ENCODE measurements around the gene IL24. TPM values are rescaled to one million over a fixed set of nuclear protein-coding genes. Genes with fewer than 3 reads are reported as not detected.

IL24 gene
- polyA plus RNA-seq, 1 donor: 0.48 TPM

DNA sequence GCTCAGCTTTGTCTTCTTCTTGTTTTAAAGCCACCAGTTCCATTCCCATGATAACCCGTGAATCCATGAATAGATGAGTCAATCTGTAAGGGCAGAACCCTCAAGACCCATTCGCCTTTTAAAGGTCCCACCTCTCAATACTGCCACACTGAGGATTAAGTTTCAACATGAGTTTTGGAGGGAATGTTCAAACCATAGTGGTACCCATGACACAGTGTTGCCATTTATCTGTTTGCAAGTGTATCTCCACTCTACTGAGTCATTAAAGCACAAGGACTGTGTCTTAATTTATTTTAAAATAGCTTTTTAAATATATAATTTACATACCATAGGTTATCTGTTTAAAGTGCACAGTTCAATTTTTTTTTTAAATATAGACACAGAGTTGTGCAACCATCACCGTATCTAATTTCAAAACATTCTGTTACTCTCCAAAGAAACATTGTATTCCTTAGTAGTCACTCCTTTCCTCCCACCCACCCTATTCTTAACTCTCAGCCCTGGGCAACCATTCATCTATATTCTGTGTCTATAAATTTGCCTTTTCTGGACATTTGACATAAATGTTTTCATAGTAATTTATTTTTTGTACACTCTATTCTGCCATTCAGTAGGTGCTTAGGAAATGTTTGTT is 4.8 kb upstream of the IL24 start:
- Histone ChIP-seq H3K9me3 (ENCODE audit: control insufficient read depth, low read depth, low read length) (no peaks in the 10 kb centered on the region), H3K4me1 (ENCODE audit: control insufficient read depth, insufficient read depth, low read length) (no peaks in the 10 kb centered on the region), H3K36me3 (ENCODE audit: control insufficient read depth, insufficient read depth, low read length) (no peaks in the 10 kb centered on the region), H3K4me3 (ENCODE audit: low read length) (no peak overlapping the region), H3K27me3 (ENCODE audit: control insufficient read depth, insufficient read depth, low read length) (no peaks in the 10 kb centered on the region), H3K27ac (ENCODE audit: low read length) (no peak overlapping the region)
- no peak for DNase-seq
- 50% methylated on average over 1 of the region's 3 CpGs for WGBS (ENCODE audit: insufficient coverage, low lambda C conversion rate)

DNA sequence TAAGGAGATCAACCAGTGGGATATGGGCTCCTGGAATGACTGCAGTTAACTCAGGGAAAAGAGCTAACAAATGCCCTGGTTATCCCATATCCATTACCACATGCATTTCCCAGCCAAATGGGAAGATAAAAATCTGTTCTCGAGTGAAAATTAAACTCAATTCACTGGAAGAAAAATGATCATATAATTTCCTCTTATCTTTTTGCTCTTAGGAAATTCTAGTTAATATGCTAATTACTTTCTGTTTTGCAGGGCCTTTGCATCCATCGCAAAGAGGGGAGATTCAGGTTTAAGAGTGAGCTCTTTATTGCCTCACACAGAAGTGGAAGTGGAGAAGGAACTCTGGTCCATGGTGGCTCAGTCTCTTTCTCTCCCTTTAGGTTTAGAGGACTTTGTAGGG is 3.9 kb upstream of the IL24 start:
- no peak overlapping the region for H3K4me3 ChIP-seq (ENCODE audit: low read length)
- WGBS (ENCODE audit: insufficient coverage, low lambda C conversion rate): 100% methylated on average over 1 of the region's 2 CpGs
- no peak for DNase-seq
- H3K36me3 ChIP-seq (ENCODE audit: control insufficient read depth, insufficient read depth, low read length): no peaks in the 10 kb centered on the region
- H3K27ac ChIP-seq (ENCODE audit: low read length): no peak overlapping the region
- no peaks in the 10 kb centered on the region for H3K4me1 ChIP-seq (ENCODE audit: control insufficient read depth, insufficient read depth, low read length)
- no peaks in the 10 kb centered on the region for H3K9me3 ChIP-seq (ENCODE audit: control insufficient read depth, low read depth, low read length)
- H3K27me3 ChIP-seq (ENCODE audit: control insufficient read depth, insufficient read depth, low read length): no peaks in the 10 kb centered on the region

DNA sequence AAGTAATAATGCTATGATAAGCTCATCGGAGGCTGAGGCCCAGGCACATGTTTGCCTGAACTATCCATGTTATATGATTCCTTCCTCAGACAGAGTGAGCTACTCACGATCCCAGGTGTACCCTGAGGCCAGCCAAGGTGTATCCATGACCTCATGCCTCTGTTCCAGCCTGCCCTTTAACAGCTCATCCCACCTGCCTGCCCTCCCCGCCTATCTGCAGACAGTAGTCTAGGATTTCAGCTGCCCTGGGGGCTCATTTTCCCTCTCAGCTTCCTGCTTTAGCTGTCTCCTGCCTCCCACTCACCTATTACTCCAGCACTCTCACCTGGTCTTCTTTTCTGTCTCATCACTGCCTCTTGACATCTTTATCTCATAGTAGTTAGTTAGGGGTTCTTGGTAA is 1.9 kb upstream of the IL24 start:
- no peaks in the 10 kb centered on the region for H3K9me3 ChIP-seq (ENCODE audit: control insufficient read depth, low read depth, low read length)
- H3K4me3 ChIP-seq (ENCODE audit: low read length): no peak overlapping the region
- H3K4me1 ChIP-seq (ENCODE audit: control insufficient read depth, insufficient read depth, low read length): no peaks in the 10 kb centered on the region
- WGBS (ENCODE audit: insufficient coverage, low lambda C conversion rate): no CpG with 5 or more reads among the region's 3 CpGs
- no peaks in the 10 kb centered on the region for H3K27me3 ChIP-seq (ENCODE audit: control insufficient read depth, insufficient read depth, low read length)
- no peaks in the 10 kb centered on the region for H3K36me3 ChIP-seq (ENCODE audit: control insufficient read depth, insufficient read depth, low read length)
- no peak overlapping the region for H3K27ac ChIP-seq (ENCODE audit: low read length)
- peak in 1 of 2 donors; percentile 51 for DNase-seq

DNA sequence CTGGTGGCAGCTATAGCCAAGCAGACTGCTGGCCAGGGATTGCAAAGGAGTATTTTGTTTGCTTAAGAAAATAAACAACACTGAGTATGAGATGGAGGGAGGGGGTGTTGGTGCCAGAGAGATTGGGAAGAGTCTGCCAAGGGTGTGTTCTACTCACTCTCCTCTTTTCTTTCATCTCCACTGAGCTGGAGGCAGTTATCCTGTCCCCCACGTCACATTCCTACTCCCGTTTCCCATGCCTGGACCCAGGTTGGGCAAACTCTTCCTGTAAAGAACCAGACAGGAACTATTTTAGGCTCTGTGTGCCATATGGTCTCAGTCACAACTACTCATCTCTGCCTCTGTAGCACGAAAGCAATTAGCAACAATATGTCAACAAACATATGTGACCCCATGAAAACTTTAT is 1.4 kb upstream of the IL24 start:
- Histone ChIP-seq H3K27ac (ENCODE audit: low read length) (no peak overlapping the region), H3K36me3 (ENCODE audit: control insufficient read depth, insufficient read depth, low read length) (no peaks in the 10 kb centered on the region), H3K4me3 (ENCODE audit: low read length) (no peak overlapping the region), H3K9me3 (ENCODE audit: control insufficient read depth, low read depth, low read length) (no peaks in the 10 kb centered on the region), H3K27me3 (ENCODE audit: control insufficient read depth, insufficient read depth, low read length) (no peaks in the 10 kb centered on the region), H3K4me1 (ENCODE audit: control insufficient read depth, insufficient read depth, low read length) (no peaks in the 10 kb centered on the region)
- WGBS (ENCODE audit: insufficient coverage, low lambda C conversion rate): no CpG with 5 or more reads among the region's 3 CpGs
- DNase-seq: no peak

DNA sequence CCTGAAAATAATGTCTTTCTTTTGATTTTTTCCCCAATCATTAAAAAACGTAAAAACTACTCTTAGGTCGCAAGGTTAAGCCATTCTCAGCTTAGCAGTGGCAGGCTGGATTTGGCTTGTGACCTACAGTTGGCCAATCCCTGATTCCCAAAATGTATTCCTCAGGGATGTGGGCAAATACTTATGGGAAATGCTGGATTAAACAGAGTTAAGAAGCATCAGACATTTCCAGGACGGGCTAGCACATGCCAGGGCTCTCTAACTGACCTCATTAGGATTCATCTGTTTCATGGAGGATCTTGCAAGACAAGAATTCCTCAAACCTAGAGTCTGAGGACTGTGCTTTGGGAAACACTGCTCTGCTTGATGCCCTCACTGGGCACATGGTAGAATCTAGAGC is 982 bp upstream of the IL24 start:
- Histone ChIP-seq H3K9me3 (ENCODE audit: control insufficient read depth, low read depth, low read length) (no peaks in the 10 kb centered on the region), H3K36me3 (ENCODE audit: control insufficient read depth, insufficient read depth, low read length) (no peaks in the 10 kb centered on the region), H3K4me1 (ENCODE audit: control insufficient read depth, insufficient read depth, low read length) (no peaks in the 10 kb centered on the region), H3K4me3 (ENCODE audit: low read length) (no peak overlapping the region), H3K27me3 (ENCODE audit: control insufficient read depth, insufficient read depth, low read length) (no peaks in the 10 kb centered on the region), H3K27ac (ENCODE audit: low read length) (no peak overlapping the region)
- WGBS (ENCODE audit: insufficient coverage, low lambda C conversion rate): no CpG with 5 or more reads among the region's 3 CpGs
- DNase-seq: no peak

DNA sequence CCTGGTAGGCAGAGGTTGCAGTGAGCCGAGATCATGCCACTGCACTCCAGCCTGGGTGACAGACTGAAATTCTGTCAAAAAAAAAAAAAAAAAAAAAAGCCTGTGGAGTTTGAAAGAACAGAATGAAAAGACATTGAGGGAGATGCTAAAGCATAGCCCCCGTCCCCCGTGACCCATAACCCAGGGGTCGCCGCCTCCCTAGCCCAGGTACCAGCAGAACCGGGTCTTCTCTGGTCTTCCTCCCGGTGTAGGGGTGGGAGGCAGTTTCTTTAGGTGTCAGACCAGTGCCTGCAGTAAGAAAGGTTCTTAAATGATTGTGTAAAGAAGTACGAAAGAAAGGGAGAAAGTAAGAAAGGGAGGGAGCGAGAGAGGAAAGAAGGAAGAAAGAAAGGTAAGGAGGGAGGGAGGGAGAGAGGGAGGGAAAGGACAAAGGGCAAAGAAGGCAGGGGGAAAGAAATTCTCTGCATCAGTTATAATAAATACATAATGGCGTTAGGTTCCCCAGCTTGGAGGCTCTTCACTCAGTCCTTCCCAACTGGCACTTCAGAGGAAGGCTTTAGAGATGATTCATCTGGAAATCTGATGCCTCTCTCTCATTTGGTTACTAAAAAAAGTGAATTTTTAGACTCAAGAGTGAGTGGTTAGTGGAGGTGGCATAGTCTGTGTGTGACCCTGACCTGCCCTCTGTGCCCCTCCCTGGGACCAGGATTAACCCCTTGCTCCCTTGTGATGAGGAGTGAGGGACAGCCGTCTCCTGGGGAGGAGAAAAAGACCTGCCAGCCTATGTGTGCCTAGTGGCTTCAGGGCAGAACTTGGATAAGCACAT is 1.1 kb downstream of the IL24 start:
- no peak for DNase-seq
- 84% methylated on average over 5 of the region's 11 CpGs for WGBS (ENCODE audit: insufficient coverage, low lambda C conversion rate)

DNA sequence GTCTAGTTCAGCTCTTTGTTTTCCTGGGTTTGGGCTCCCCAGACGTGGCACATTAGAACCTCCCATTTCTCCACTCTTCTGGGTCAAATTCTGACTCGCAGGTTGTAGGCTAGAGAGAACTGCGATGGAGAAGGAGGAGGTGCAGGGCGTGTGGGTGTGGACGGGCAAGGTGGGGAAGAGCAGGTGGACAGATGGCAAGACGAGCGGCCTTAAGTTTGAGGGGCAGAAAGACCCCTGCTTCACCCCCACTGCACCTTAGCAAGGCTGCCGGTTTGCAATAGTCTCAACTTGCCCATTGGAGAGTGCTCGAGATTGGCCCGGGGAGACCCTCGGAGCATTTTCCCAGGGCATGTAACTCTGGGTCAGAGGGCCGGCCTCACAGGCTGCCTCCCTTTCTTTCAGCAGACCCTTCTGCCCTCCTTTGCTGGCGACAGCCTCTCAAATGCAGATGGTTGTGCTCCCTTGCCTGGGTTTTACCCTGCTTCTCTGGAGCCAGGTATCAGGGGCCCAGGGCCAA is 1.7 kb downstream of the IL24 start:
- no peaks in the 10 kb centered on the region for H3K27me3 ChIP-seq (ENCODE audit: control insufficient read depth, insufficient read depth, low read length)

More for the DNA sequence above, 1.1 kb downstream of the IL24 start:
- Histone ChIP-seq H3K4me3 (ENCODE audit: low read length) (no peak overlapping the region), H3K9me3 (ENCODE audit: control insufficient read depth, low read depth, low read length) (no peaks in the 10 kb centered on the region), H3K27ac (ENCODE audit: low read length) (no peak overlapping the region), H3K4me1 (ENCODE audit: control insufficient read depth, insufficient read depth, low read length) (no peaks in the 10 kb centered on the region), H3K36me3 (ENCODE audit: control insufficient read depth, insufficient read depth, low read length) (no peaks in the 10 kb centered on the region), H3K27me3 (ENCODE audit: control insufficient read depth, insufficient read depth, low read length) (no peaks in the 10 kb centered on the region)

DNA sequence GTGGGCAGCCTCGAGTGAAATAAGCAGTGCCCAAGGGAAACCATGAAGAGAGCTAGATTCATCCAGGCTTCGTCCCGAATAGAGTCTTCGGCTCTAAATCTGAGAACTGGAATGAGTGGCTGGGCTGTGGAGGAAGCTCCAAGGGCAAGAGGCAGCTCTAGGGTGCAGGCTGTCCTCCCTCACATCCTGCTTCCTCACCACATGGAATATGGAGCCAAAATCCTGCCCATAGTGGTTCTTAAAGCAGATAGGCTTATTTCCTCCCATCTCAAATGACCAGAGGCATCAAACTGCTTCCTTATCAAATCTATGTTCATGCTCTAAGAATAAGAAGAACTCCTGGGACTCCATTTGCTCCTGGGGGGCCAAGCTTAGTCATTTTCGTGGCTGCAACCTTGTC is 2.5 kb downstream of the IL24 start:
- no peak overlapping the region for H3K4me3 ChIP-seq (ENCODE audit: low read length)
- no CpG with 5 or more reads among the region's 5 CpGs for WGBS (ENCODE audit: insufficient coverage, low lambda C conversion rate)
- DNase-seq: no peak
- no peaks in the 10 kb centered on the region for H3K9me3 ChIP-seq (ENCODE audit: control insufficient read depth, low read depth, low read length)
- H3K27ac ChIP-seq (ENCODE audit: low read length): no peak overlapping the region
- H3K27me3 ChIP-seq (ENCODE audit: control insufficient read depth, insufficient read depth, low read length): no peaks in the 10 kb centered on the region
- H3K4me1 ChIP-seq (ENCODE audit: control insufficient read depth, insufficient read depth, low read length): no peaks in the 10 kb centered on the region
- no peaks in the 10 kb centered on the region for H3K36me3 ChIP-seq (ENCODE audit: control insufficient read depth, insufficient read depth, low read length)

More for the DNA sequence above, 1.7 kb downstream of the IL24 start:
- Histone ChIP-seq H3K4me3 (ENCODE audit: low read length) (no peak overlapping the region), H3K27ac (ENCODE audit: low read length) (no peak overlapping the region), H3K9me3 (ENCODE audit: control insufficient read depth, low read depth, low read length) (no peaks in the 10 kb centered on the region), H3K36me3 (ENCODE audit: control insufficient read depth, insufficient read depth, low read length) (no peaks in the 10 kb centered on the region), H3K4me1 (ENCODE audit: control insufficient read depth, insufficient read depth, low read length) (no peaks in the 10 kb centered on the region)
- WGBS (ENCODE audit: insufficient coverage, low lambda C conversion rate): 83% methylated on average over 5 of the region's 13 CpGs
- DNase-seq: no peak

DNA sequence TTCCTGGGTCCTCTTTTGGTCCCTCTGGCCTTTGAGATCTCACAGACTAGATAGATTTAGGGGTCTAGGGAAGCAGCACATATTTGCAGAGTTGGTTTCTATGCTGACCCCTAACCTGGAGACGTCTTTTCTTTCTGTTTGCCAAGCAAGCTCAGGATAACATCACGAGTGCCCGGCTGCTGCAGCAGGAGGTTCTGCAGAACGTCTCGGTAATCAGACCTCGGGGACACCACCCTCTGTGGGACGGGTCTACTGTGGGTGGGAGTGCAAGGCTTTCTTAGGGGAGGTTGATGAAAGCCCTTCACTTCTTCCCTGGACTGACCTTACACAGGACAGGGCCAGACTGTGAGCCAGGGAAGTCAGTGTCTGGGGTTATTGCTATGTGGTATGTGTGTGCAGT is 2.9 kb downstream of the IL24 start:
- H3K36me3 ChIP-seq (ENCODE audit: control insufficient read depth, insufficient read depth, low read length): no peaks in the 10 kb centered on the region
- no peaks in the 10 kb centered on the region for H3K4me1 ChIP-seq (ENCODE audit: control insufficient read depth, insufficient read depth, low read length)
- H3K4me3 ChIP-seq (ENCODE audit: low read length): no peak overlapping the region
- no peak for DNase-seq
- WGBS (ENCODE audit: insufficient coverage, low lambda C conversion rate): no CpG with 5 or more reads among the region's 7 CpGs
- H3K27ac ChIP-seq (ENCODE audit: low read length): no peak overlapping the region
- no peaks in the 10 kb centered on the region for H3K9me3 ChIP-seq (ENCODE audit: control insufficient read depth, low read depth, low read length)
- no peaks in the 10 kb centered on the region for H3K27me3 ChIP-seq (ENCODE audit: control insufficient read depth, insufficient read depth, low read length)

DNA sequence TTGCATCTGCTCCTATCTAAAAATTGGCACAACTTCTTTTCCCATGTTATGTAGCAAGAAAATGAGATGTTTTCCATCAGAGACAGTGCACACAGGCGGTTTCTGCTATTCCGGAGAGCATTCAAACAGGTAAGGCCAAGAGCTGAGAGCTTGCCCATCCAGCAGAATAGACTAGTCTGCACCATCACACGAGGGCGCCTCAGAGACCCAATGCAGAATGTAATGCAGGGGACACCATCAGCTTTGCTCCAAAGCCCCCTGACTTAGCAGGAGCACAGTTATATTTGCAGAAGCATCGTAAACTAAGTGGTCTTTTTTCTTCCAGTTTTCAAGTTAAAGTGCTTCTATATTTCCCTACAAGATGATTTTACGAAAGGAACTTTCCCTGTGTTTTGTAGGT is 4.7 kb downstream of the IL24 start:
- no peak overlapping the region for H3K4me3 ChIP-seq (ENCODE audit: low read length)
- H3K9me3 ChIP-seq (ENCODE audit: control insufficient read depth, low read depth, low read length): no peaks in the 10 kb centered on the region
- H3K4me1 ChIP-seq (ENCODE audit: control insufficient read depth, insufficient read depth, low read length): no peaks in the 10 kb centered on the region
- H3K27ac ChIP-seq (ENCODE audit: low read length): no peak overlapping the region
- H3K36me3 ChIP-seq (ENCODE audit: control insufficient read depth, insufficient read depth, low read length): no peaks in the 10 kb centered on the region
- no peak for DNase-seq
- no CpG with 5 or more reads among the region's 6 CpGs for WGBS (ENCODE audit: insufficient coverage, low lambda C conversion rate)
- no peaks in the 10 kb centered on the region for H3K27me3 ChIP-seq (ENCODE audit: control insufficient read depth, insufficient read depth, low read length)

All from large intestine (tissue), 3 donors.